Loucy (cell line): Measurements from ENCODE around the gene TMEM245.

Source experiments
- H2AFZ ChIP-seq: fragments of 200-600 bp; sonication (generic); 2 replicates; pipeline ENCODE4 v1.6.0; 2016; ENCODE audit warnings: antibody characterized with exemption, mild to moderate bottlenecking, low read length, moderate library complexity
- H3F3A ChIP-seq: fragments of 200-600 bp; 2 replicates; pipeline ENCODE4 v1.6.0; 2016; ENCODE audit warnings: antibody characterized with exemption, low read depth, mild to moderate bottlenecking
- H3K27me3 ChIP-seq: fragments of 200-600 bp; sonication (generic); 2 replicates; pipeline ENCODE4 v1.6.1; 2014; ENCODE audit warnings: low read length, mild to moderate bottlenecking; ENCODE audit not compliant: insufficient read depth, poor library complexity, severe bottlenecking
- H3K36me3 ChIP-seq: fragments of 200-600 bp; sonication (generic); 2 replicates; pipeline ENCODE4 v1.6.1; 2016; ENCODE audit warnings: low read length; ENCODE audit not compliant: insufficient read depth
- H3K4me1 ChIP-seq: fragments of 200-600 bp; sonication (generic); 2 replicates; pipeline ENCODE4 v1.5.1; 2014; ENCODE audit warnings: low read length, mild to moderate bottlenecking; ENCODE audit not compliant: insufficient read depth, poor library complexity, severe bottlenecking
- H3K4me2 ChIP-seq: fragments of 200-600 bp; sonication (generic); 2 replicates; pipeline ENCODE4 v1.6.0; 2014; ENCODE audit warnings: antibody characterized with exemption, low read length, low read depth, mild to moderate bottlenecking; ENCODE audit not compliant: poor library complexity, severe bottlenecking
- H3K4me3 ChIP-seq: fragments of 200-600 bp; sonication (generic); 2 replicates; pipeline ENCODE4 v1.5.1; 2014; ENCODE audit warnings: low read length, mild to moderate bottlenecking, mixed read lengths; ENCODE audit not compliant: poor library complexity, severe bottlenecking
- H3K79me2 ChIP-seq: fragments of 200-600 bp; sonication (generic); 2 replicates; pipeline ENCODE4 v1.6.1; 2014; ENCODE audit warnings: low read length; ENCODE audit not compliant: insufficient read depth
- H3K9ac ChIP-seq: fragments of 200-600 bp; sonication (generic); 2 replicates; pipeline ENCODE4 v1.6.0; 2014; ENCODE audit warnings: mild to moderate bottlenecking, low read depth, low read length, moderate library complexity; ENCODE audit not compliant: poor library complexity, severe bottlenecking
- H3K9me2 ChIP-seq: fragments of 200-600 bp; sonication (generic); replicated peaks from 2 replicates; pipeline ENCODE4 v1.6.1; 2016; ENCODE audit warnings: low read depth, low read length, mixed read lengths
- H3K9me3 ChIP-seq: fragments of 200-600 bp; sonication (generic); 2 replicates; pipeline ENCODE4 v1.6.1; 2014; ENCODE audit warnings: mild to moderate bottlenecking, antibody characterized with exemption, low read length, low read depth; ENCODE audit not compliant: insufficient read depth
- H4K20me1 ChIP-seq: fragments of 200-600 bp; sonication (generic); 2 replicates; pipeline ENCODE4 v1.6.0; 2014; ENCODE audit warnings: antibody characterized with exemption, low read length, mild to moderate bottlenecking; ENCODE audit not compliant: insufficient read depth, poor library complexity, severe bottlenecking
- CTCF ChIP-seq: fragments of 200-600 bp; sonication (generic); conservative IDR thresholded peaks from 2 replicates; pipeline ENCODE4 v1.5.1; 2014; ENCODE audit warnings: mild to moderate bottlenecking, antibody characterized with exemption, low read length
- EZH2phosphoT487 ChIP-seq: fragments of 200-600 bp; IDR thresholded peaks from 2 replicates; pipeline ENCODE4 v1.6.1; 2018; ENCODE audit warnings: antibody characterized with exemption, mild to moderate bottlenecking, moderate library complexity, borderline replicate concordance

The TMEM245 gene

GRCh38 chr9:109051733-109052132 is 68.0 kb downstream of the TMEM245 start:
- Histone ChIP-seq H3K9me2 (no peaks in the 10 kb centered on the region), H4K20me1 (no peaks in the 10 kb centered on the region), H3K9ac (no peak overlapping the region), H3K9me3 (no peaks in the 10 kb centered on the region), H3K4me3 (no peak overlapping the region), H3K4me1 (no peaks in the 10 kb centered on the region), H3K79me2 (no peaks in the 10 kb centered on the region), H3K27me3 (no peaks in the 10 kb centered on the region), H3F3A (no peaks in the 10 kb centered on the region), H3K4me2 (no peak overlapping the region), H3K36me3 (peaks cover 81% of the 10 kb centered on the region), H2AFZ (no peak overlapping the region)
- no peak for TF ChIP-seq CTCF
- no peak for TF ChIP-seq EZH2phosphoT487

GRCh38 chr9:109050444-109050843 is 69.3 kb downstream of the TMEM245 start:
- Histone ChIP-seq H3F3A (no peaks in the 10 kb centered on the region), H3K27me3 (no peaks in the 10 kb centered on the region), H3K4me3 (no peak overlapping the region), H2AFZ (no peak overlapping the region), H4K20me1 (no peaks in the 10 kb centered on the region), H3K9ac (no peak overlapping the region), H3K4me2 (no peak overlapping the region), H3K9me2 (no peaks in the 10 kb centered on the region), H3K36me3 (peaks cover 86% of the 10 kb centered on the region), H3K9me3 (no peaks in the 10 kb centered on the region), H3K79me2 (no peaks in the 10 kb centered on the region), H3K4me1 (no peaks in the 10 kb centered on the region)
- TF ChIP-seq CTCF (no peak), EZH2phosphoT487 (no peak)

GRCh38 chr9:109048822-109049221 is 70.9 kb downstream of the TMEM245 start:
- peaks cover 82% of the 10 kb centered on the region for H3K36me3 ChIP-seq
- TF ChIP-seq CTCF, result no peak
- TF ChIP-seq EZH2phosphoT487, result no peak
- no peak overlapping the region for H3K4me2 ChIP-seq

More at GRCh38 chr9:109048822-109049221, 70.9 kb downstream of the TMEM245 start:
- Histone ChIP-seq H2AFZ (no peak overlapping the region), H4K20me1 (no peaks in the 10 kb centered on the region), H3K4me1 (no peaks in the 10 kb centered on the region), H3K79me2 (no peaks in the 10 kb centered on the region), H3K9me3 (no peaks in the 10 kb centered on the region), H3F3A (no peaks in the 10 kb centered on the region), H3K9me2 (no peaks in the 10 kb centered on the region), H3K9ac (no peak overlapping the region), H3K4me3 (no peak overlapping the region), H3K27me3 (no peaks in the 10 kb centered on the region)
